ENCODE data around the gene ZNF839. TPM values are rescaled to one million over a fixed set of nuclear protein-coding genes. Genes with fewer than 3 reads are reported as not detected.

Gene ZNF839
- total and polyA plus RNA-seq, 12 donors, result 7.4 to 28.2 (median 14.5) TPM

GRCh38 chr14:102333795-102334705, 14.5 kb downstream of the ZNF839 start:
- 89 to 94% (median 92%) methylated on average over 10 to 13 of the region's 13 CpGs for WGBS, 4 donors
- TF ChIP-seq CTCF (IDR thresholded peaks at IDR 0.05) (no peak), POLR2A (IDR thresholded peaks at IDR 0.05) (no peak)
- intact Hi-C loops (cut with DNase I), result no loop called here
- Histone ChIP-seq H3K27ac (no peak overlapping the region), H3K4me1 (replicated peaks in 1 of 2) (no peaks in the 10 kb centered on the region), H3K4me3 (no peak overlapping the region), H3K36me3 (replicated peaks in 1 of 2) (peaks cover 0 to 44% of the 10 kb centered on the region in 2 donors), H3K9me3 (replicated peaks in 1 of 3) (no peaks in the 10 kb centered on the region), H3K27me3 (no peaks in the 10 kb centered on the region)
- DNase-seq, result no peak

GRCh38 chr14:102335163-102335562, 15.6 kb downstream of the ZNF839 start:
- DNase-seq, result no peak
- H3K36me3 ChIP-seq (replicated peaks in 1 of 2), result peaks cover 0 to 48% of the 10 kb centered on the region in 2 donors
- 93 to 97% (median 96%) methylated on average over 3 to 7 of the region's 7 CpGs for WGBS, 4 donors

GRCh38 chr14:102338724-102339123, 19.2 kb downstream of the ZNF839 start:
- intact Hi-C loops (cut with DNase I), result no loop called here
- no peaks in the 10 kb centered on the region for H3K4me1 ChIP-seq (replicated peaks in 1 of 2)
- peaks cover 0 to 66% of the 10 kb centered on the region in 2 donors for H3K36me3 ChIP-seq (replicated peaks in 1 of 2)
- H3K27ac ChIP-seq, result no peak overlapping the region
- no peak overlapping the region for H3K4me3 ChIP-seq
- 89 to 91% (median 90%) methylated on average over 9 of the region's 9 CpGs for WGBS, 4 donors
- no peak for DNase-seq
- TF ChIP-seq POLR2A (IDR thresholded peaks at IDR 0.05) (no peak), CTCF (IDR thresholded peaks at IDR 0.05) (no peak)
- no peaks in the 10 kb centered on the region for H3K27me3 ChIP-seq
- no peaks in the 10 kb centered on the region for H3K9me3 ChIP-seq (replicated peaks in 1 of 3)

More at GRCh38 chr14:102335163-102335562, 15.6 kb downstream of the ZNF839 start:
- H3K4me1 ChIP-seq (replicated peaks in 1 of 2), result no peaks in the 10 kb centered on the region
- no peaks in the 10 kb centered on the region for H3K27me3 ChIP-seq
- no peaks in the 10 kb centered on the region for H3K9me3 ChIP-seq (replicated peaks in 1 of 3)
- no peak overlapping the region for H3K27ac ChIP-seq
- H3K4me3 ChIP-seq, result no peak overlapping the region
- TF ChIP-seq POLR2A (IDR thresholded peaks at IDR 0.05) (no peak), CTCF (IDR thresholded peaks at IDR 0.05) (no peak)
- intact Hi-C loops (cut with DNase I), result no loop called here

- DNase-seq, result no peak
- TF ChIP-seq CTCF (IDR thresholded peaks at IDR 0.05) (no peak), POLR2A (IDR thresholded peaks at IDR 0.05) (no peak)
- H3K27ac ChIP-seq, result no peak overlapping the region
- H3K9me3 ChIP-seq (replicated peaks in 1 of 3), result no peaks in the 10 kb centered on the region
- no peaks in the 10 kb centered on the region for H3K27me3 ChIP-seq
- no peak overlapping the region for H3K4me3 ChIP-seq
- peaks cover 0 to 64% of the 10 kb centered on the region in 2 donors for H3K36me3 ChIP-seq (replicated peaks in 1 of 2)
- intact Hi-C loops (cut with DNase I), result no loop called here
- 94 to 100% (median 96%) methylated on average over 2 to 8 of the region's 8 CpGs for WGBS, 4 donors
- no peaks in the 10 kb centered on the region for H3K4me1 ChIP-seq (replicated peaks in 1 of 2)
These were observed 22.0 kb downstream of the ZNF839 start for GRCh38 chr14:102341566-102341965.

Measured in adrenal gland (tissue), 12 donors.